ENCODE data around the gene FBXL4.

FBXL4 gene

GRCh38 chr6:98942263-98942803 is 5.4 kb downstream of the FBXL4 start:
- TF ChIP-seq, protein P1, sequence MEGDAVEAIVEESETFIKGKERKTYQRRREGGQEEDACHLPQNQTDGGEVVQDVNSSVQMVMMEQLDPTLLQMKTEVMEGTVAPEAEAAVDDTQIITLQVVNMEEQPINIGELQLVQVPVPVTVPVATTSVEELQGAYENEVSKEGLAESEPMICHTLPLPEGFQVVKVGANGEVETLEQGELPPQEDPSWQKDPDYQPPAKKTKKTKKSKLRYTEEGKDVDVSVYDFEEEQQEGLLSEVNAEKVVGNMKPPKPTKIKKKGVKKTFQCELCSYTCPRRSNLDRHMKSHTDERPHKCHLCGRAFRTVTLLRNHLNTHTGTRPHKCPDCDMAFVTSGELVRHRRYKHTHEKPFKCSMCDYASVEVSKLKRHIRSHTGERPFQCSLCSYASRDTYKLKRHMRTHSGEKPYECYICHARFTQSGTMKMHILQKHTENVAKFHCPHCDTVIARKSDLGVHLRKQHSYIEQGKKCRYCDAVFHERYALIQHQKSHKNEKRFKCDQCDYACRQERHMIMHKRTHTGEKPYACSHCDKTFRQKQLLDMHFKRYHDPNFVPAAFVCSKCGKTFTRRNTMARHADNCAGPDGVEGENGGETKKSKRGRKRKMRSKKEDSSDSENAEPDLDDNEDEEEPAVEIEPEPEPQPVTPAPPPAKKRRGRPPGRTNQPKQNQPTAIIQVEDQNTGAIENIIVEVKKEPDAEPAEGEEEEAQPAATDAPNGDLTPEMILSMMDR (conservative IDR thresholded peaks at IDR 0.05; ENCODE audit: control insufficient read depth, insufficient read depth, low read depth, low read length), result peak; percentile 16
- no peak for DNase-seq (ENCODE audit: low read depth)
- no peak overlapping the region for H3K4me3 ChIP-seq (ENCODE audit: control insufficient read depth, low read depth, low read length)

- H3K4me3 ChIP-seq (ENCODE audit: control insufficient read depth, low read depth, low read length), result no peak overlapping the region
- no peak for DNase-seq (ENCODE audit: low read depth)
- TF ChIP-seq, protein P1 (conservative IDR thresholded peaks at IDR 0.05; ENCODE audit: control insufficient read depth, insufficient read depth, low read depth, low read length), result no peak
Measured at GRCh38 chr6:98941319-98941718, 6.4 kb downstream of the FBXL4 start.

DNA sequence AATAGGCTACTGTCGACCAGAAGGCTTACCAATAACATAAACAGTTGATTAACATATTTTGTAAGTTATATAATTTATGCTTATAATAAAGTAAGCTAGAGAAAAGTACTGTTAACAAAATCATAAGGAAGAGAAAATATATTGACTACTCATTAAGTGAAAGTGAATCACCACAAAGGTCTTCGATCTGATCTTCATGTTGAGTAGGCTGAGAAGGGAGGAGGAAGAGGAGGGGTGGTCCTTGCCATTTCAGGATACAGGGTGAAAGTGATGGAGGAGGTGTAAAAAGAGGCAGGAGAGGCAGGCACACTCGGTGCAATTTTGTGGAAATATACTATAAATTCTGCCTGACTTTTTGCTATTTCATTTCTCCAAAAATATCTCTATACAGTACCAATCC is 10.4 kb downstream of the FBXL4 start:
- no peak for DNase-seq (ENCODE audit: low read depth)
- TF ChIP-seq, protein P1 (conservative IDR thresholded peaks at IDR 0.05; ENCODE audit: control insufficient read depth, insufficient read depth, low read depth, low read length), result no peak
- no peak overlapping the region for H3K4me3 ChIP-seq (ENCODE audit: control insufficient read depth, low read depth, low read length)

DNA sequence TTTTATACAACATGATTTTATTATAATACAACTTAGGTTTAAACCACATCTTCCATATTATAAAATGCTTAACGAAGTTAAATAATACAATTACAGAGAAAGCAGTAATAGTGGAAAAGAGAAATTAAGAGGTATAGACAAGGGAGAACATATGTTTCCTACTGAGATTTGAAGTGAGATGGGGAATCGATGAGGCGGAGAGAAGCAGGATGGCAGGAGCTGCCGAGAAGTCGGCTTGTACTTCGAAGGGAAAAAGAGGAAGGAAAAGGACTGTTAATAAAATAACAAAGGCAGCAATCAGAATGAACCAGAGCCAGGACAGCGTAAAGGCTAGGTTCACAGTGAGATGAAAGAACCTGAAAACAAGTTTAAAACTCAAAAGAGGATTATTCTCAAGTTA is 15.4 kb downstream of the FBXL4 start:
- TF ChIP-seq, protein P1 (conservative IDR thresholded peaks at IDR 0.05; ENCODE audit: control insufficient read depth, insufficient read depth, low read depth, low read length), result no peak
- DNase-seq (ENCODE audit: low read depth), result no peak
- H3K4me3 ChIP-seq (ENCODE audit: control insufficient read depth, low read depth, low read length), result no peak overlapping the region

DNA sequence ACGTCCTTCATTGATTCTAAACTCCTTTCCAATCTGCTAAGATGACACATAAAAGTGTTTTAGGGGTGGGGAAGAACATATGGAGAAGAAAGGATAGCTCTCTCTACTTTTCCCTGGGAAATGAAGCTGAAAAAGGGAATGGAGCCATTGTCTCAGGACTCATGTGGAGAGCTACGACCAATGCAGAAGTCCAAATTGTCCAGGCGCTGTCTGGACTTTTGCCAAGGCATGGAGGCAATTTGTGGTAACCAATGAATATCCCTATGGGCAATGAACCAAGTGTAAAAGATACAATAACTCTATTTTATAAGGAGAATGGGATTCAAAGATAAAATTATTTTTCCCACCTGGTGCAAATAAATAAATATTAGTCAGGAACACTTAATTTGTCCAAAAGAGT is 16.1 kb downstream of the FBXL4 start:
- DNase-seq (ENCODE audit: low read depth), result no peak
- H3K4me3 ChIP-seq (ENCODE audit: control insufficient read depth, low read depth, low read length), result no peak overlapping the region
- TF ChIP-seq, protein P1 (conservative IDR thresholded peaks at IDR 0.05; ENCODE audit: control insufficient read depth, insufficient read depth, low read depth, low read length), result no peak

- DNase-seq (ENCODE audit: low read depth), result peak; percentile 47
- TF ChIP-seq, protein P1 (conservative IDR thresholded peaks at IDR 0.05; ENCODE audit: control insufficient read depth, insufficient read depth, low read depth, low read length), result no peak
- H3K4me3 ChIP-seq (ENCODE audit: control insufficient read depth, low read depth, low read length), result no peak overlapping the region
Measured at GRCh38 chr6:98929498-98930060, 18.2 kb downstream of the FBXL4 start.
